K562 (cell line): ENCODE data around the gene SLC29A3. TPM values are rescaled to one million over a fixed set of nuclear protein-coding genes. Genes with fewer than 3 reads are reported as not detected.
A peak's percentile ranks its signal among the peaks of the same experiment; 100 is the strongest.

Experiments
- EGR1 ChIP-seq: fragments of 450-650 bp; conservative IDR thresholded peaks from 2 replicates; pipeline ENCODE4 v1.6.1; 2017; ENCODE audit warnings: mild to moderate bottlenecking
- EP400 ChIP-seq: fragments of 450-650 bp; IDR thresholded peaks from 2 replicates; pipeline ENCODE4 v1.6.1; 2017; ENCODE audit warnings: antibody characterized with exemption, mild to moderate bottlenecking, moderate library complexity
- ETV5 ChIP-seq: sonication (generic); formaldehyde crosslinking; IDR thresholded peaks from 2 replicates; pipeline ENCODE4 v1.4.0; 2020; ENCODE audit warnings: low read depth, mild to moderate bottlenecking, missing genetic modification reagents
- FOXA1 ChIP-seq: fragments of 450-650 bp; IDR thresholded peaks from 2 replicates; pipeline ENCODE4 v1.6.1; 2016; ENCODE audit warnings: mild to moderate bottlenecking, borderline replicate concordance
- HDAC1 ChIP-seq, 2 experiments: fragments of 450-650 bp; IDR thresholded peaks; 2 replicates each; pipeline ENCODE4 v1.6.1; 2016 to 2017; ENCODE audit warnings: inconsistent platforms in 1 of 2, mild to moderate bottlenecking in 1 of 2, moderate library complexity in 1 of 2
- KLF13 ChIP-seq: fragments of 450-650 bp; IDR thresholded peaks from 2 replicates; pipeline ENCODE4 v1.6.1; 2016; ENCODE audit warnings: missing genetic modification characterization, low read depth, mild to moderate bottlenecking, missing compliant biosample characterization, moderate library complexity, borderline replicate concordance
- MAZ ChIP-seq, 2 experiments: fragments of 450-650 bp in 1 of 2; sonication (generic) in 1 of 2; formaldehyde crosslinking; IDR thresholded peaks in 1 of 2; conservative IDR thresholded peaks in 1 of 2; 2 replicates each; pipeline versions ENCODE4 v1.4.0 to v1.5.0; 2020; ENCODE audit warnings: mild to moderate bottlenecking in 1 of 2, missing genetic modification reagents in 1 of 2
- MBD2 ChIP-seq: sonication (generic); IDR thresholded peaks from 2 replicates; pipeline ENCODE4 v1.6.1; 2016; ENCODE audit warnings: low read depth, borderline replicate concordance
- MCM7 ChIP-seq, 2 experiments: fragments of 450-650 bp; IDR thresholded peaks; 2 replicates each; pipeline ENCODE4 v1.6.1; 2016 to 2018
- MEF2D ChIP-seq: conservative IDR thresholded peaks from 2 replicates; pipeline ENCODE4 v1.6.1; 2016; ENCODE audit warnings: low read depth, missing genetic modification characterization, missing compliant biosample characterization
- MIER1 ChIP-seq: fragments of 450-650 bp; IDR thresholded peaks from 2 replicates; pipeline ENCODE4 v1.6.1; 2016; ENCODE audit warnings: antibody characterized with exemption, mild to moderate bottlenecking, low read depth
- MTF1 ChIP-seq: fragments of 250-450 bp; sonication (Bioruptor Pico); IDR thresholded peaks from 2 replicates; pipeline ENCODE4 v1.9.0; 2021; ENCODE audit warnings: moderate library complexity, mild to moderate bottlenecking, inconsistent platforms, borderline replicate concordance
- NFE2L1 ChIP-seq: fragments of 450-650 bp; IDR thresholded peaks from 2 replicates; pipeline ENCODE4 v1.6.1; 2016; ENCODE audit warnings: missing genetic modification characterization, low read depth, mild to moderate bottlenecking, missing compliant biosample characterization, moderate library complexity, borderline replicate concordance
- XRCC5 ChIP-seq: fragments of 200-400 bp; formaldehyde crosslinking; IDR thresholded peaks from 2 replicates; pipeline ENCODE4 v1.6.1; 2017; ENCODE audit warnings: low read depth, mild to moderate bottlenecking, low read length
- ZFP36 ChIP-seq: fragments of 150-350 bp; IDR thresholded peaks from 2 replicates; pipeline ENCODE4 v1.6.1; 2018; ENCODE audit warnings: low read length, low read depth; ENCODE audit not compliant: partially characterized antibody
- ZNF124 ChIP-seq: sonication (generic); formaldehyde crosslinking; IDR thresholded peaks from 2 replicates; pipeline ENCODE4 v1.8.1; 2022; ENCODE audit warnings: missing genetic modification reagents
- ZNF143 ChIP-seq: sonication (generic); formaldehyde crosslinking; IDR thresholded peaks from 2 replicates; pipeline ENCODE4 v1.9.0; 2022; ENCODE audit warnings: mild to moderate bottlenecking, missing genetic modification reagents
- ZNF197 ChIP-seq: fragments of 200-800 bp; sonication (Bioruptor generic); IDR thresholded peaks from 2 replicates; pipeline ENCODE4 v1.6.1; 2016; ENCODE audit warnings: low read depth, missing genetic modification characterization, missing compliant biosample characterization
- ZNF217 ChIP-seq: sonication (generic); formaldehyde crosslinking; IDR thresholded peaks from 2 replicates; pipeline ENCODE4 v1.8.0; 2022; ENCODE audit warnings: mild to moderate bottlenecking, missing genetic modification reagents
- ZNF444 ChIP-seq: fragments of 250-450 bp; sonication (Bioruptor Pico); IDR thresholded peaks from 2 replicates; pipeline ENCODE4 v1.4.0; 2020; ENCODE audit warnings: mild to moderate bottlenecking, moderate library complexity
- polyA plus RNA-seq, 8 experiments: library from polyadenylated mRNA; depleted of rRNA in 4 of 8; stranded (reverse) in 5 of 8; unstranded in 3 of 8; fragments of >200 nt; fragmentation: Nextera tagmentation in 2 of 8; fragmentation: Illumina TruSeq in 1 of 8; extraction: Ambion mirVana in 2 of 8; extraction: Trizol in 1 of 8; gene quantifications; 2 replicates each; pipeline versions ENCODE4 v1.2.1 to v1.2.3, GENCODE V29; 2011 to 2014; ENCODE audit warnings: inconsistent platforms in 1 of 8, missing spikeins in 1 of 8
- total RNA-seq, 7 experiments: library from RNA; depleted of rRNA in 6 of 7; stranded (reverse); fragments of >200 nt in 6 of 7; fragmentation: Illumina TruSeq in 2 of 7; extraction: Trizol in 2 of 7; gene quantifications; 2 replicates each; pipeline versions ENCODE4 v1.2.1 to v1.2.3, GENCODE V29; 2011 to 2021; ENCODE audit warnings: low replicate concordance in 1 of 7
- TF ChIP-seq, protein P1 (sequence below): sonication (generic); formaldehyde crosslinking; IDR thresholded peaks from 2 replicates; pipeline ENCODE4 v1.8.1; 2022; ENCODE audit warnings: missing genetic modification reagents
- TF ChIP-seq, protein P2 (sequence below): sonication (generic); formaldehyde crosslinking; IDR thresholded peaks from 2 replicates; pipeline ENCODE4 v1.5.0; 2020; ENCODE audit warnings: missing genetic modification reagents
- TF ChIP-seq, protein P3 (sequence below): sonication (generic); formaldehyde crosslinking; IDR thresholded peaks from 2 replicates; pipeline ENCODE4 v1.9.0; 2022; ENCODE audit warnings: mild to moderate bottlenecking, missing genetic modification reagents
- TF ChIP-seq, protein P4 (sequence below), 2 experiments: fragments of 450-650 bp; conservative IDR thresholded peaks; 2 replicates each; pipeline ENCODE4 v1.6.1; 2017; ENCODE audit warnings: mild to moderate bottlenecking in 2 of 2, moderate library complexity in 2 of 2

SLC29A3 gene
- total and polyA plus RNA-seq, 9 of the 15 experiments (the other 6 are each of a cell fraction or from before 2014, with no cell fraction given), result 2.1 to 10.7 (median 4.6) TPM

DNA sequence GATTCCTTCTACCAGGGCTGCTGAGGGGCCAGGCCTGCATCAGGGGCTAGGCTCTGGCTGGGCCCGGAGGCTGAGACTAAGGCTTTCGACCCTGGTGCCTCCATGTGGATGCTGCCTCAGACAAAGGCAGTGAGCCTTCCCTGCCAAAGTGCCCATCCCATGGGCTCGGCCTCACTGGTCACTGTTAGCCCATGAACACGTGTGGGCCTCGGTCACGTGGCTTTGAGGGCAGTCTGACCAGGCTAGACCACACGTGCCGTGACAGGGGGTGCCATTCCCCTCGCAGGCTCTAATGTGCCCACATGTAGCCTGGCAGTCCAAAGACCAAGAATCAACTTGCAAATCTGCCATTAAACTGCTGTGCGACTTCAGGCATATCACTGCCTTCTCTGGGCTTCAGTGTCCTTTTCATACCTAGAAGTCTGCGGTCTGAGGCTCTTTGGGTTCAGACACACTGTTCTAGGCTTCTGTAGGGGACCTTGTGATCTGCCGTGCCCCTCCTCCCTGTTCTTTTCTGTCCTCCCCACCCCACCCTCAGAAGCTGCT, 17.6 kb upstream of the SLC29A3 start (continued):
- TF ChIP-seq XRCC5, result no peak
- TF ChIP-seq ZNF444 (CRISPR knock-in tag), result no peak
- no peak for TF ChIP-seq EGR1
- TF ChIP-seq, protein P1, sequence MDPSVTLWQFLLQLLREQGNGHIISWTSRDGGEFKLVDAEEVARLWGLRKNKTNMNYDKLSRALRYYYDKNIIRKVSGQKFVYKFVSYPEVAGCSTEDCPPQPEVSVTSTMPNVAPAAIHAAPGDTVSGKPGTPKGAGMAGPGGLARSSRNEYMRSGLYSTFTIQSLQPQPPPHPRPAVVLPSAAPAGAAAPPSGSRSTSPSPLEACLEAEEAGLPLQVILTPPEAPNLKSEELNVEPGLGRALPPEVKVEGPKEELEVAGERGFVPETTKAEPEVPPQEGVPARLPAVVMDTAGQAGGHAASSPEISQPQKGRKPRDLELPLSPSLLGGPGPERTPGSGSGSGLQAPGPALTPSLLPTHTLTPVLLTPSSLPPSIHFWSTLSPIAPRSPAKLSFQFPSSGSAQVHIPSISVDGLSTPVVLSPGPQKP, result no peak
- TF ChIP-seq, protein P2, sequence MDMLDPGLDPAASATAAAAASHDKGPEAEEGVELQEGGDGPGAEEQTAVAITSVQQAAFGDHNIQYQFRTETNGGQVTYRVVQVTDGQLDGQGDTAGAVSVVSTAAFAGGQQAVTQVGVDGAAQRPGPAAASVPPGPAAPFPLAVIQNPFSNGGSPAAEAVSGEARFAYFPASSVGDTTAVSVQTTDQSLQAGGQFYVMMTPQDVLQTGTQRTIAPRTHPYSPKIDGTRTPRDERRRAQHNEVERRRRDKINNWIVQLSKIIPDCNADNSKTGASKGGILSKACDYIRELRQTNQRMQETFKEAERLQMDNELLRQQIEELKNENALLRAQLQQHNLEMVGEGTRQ (CRISPR knock-in tag), result peak; percentile 51; the same call in 1 of the 2 replicates
- TF ChIP-seq MAZ (CRISPR knock-in tag; conservative IDR thresholded peaks at IDR 0.05 in 1 of 2, IDR thresholded peaks at IDR 0.05 in 1 of 2), result no peak
- TF ChIP-seq ZFP36, result peak; percentile 60
- TF ChIP-seq KLF13 (tag), result no peak
- TF ChIP-seq, protein P3, sequence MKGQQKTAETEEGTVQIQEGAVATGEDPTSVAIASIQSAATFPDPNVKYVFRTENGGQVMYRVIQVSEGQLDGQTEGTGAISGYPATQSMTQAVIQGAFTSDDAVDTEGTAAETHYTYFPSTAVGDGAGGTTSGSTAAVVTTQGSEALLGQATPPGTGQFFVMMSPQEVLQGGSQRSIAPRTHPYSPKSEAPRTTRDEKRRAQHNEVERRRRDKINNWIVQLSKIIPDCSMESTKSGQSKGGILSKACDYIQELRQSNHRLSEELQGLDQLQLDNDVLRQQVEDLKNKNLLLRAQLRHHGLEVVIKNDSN (CRISPR knock-in tag), result peak; percentile 65
- no peak for TF ChIP-seq FOXA1
- no peak for TF ChIP-seq MEF2D (tag)
- TF ChIP-seq ZNF124 (CRISPR knock-in tag), result no peak
- TF ChIP-seq MCM7 (IDR thresholded peaks at IDR 0.05), result no peak
- TF ChIP-seq HDAC1 (IDR thresholded peaks at IDR 0.05), result no peak
- no peak for TF ChIP-seq NFE2L1 (tag)
- no peak for TF ChIP-seq MBD2
- TF ChIP-seq, protein P4, sequence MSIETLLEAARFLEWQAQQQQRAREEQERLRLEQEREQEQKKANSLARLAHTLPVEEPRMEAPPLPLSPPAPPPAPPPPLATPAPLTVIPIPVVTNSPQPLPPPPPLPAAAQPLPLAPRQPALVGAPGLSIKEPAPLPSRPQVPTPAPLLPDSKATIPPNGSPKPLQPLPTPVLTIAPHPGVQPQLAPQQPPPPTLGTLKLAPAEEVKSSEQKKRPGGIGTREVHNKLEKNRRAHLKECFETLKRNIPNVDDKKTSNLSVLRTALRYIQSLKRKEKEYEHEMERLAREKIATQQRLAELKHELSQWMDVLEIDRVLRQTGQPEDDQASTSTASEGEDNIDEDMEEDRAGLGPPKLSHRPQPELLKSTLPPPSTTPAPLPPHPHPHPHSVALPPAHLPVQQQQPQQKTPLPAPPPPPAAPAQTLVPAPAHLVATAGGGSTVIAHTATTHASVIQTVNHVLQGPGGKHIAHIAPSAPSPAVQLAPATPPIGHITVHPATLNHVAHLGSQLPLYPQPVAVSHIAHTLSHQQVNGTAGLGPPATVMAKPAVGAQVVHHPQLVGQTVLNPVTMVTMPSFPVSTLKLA (conservative IDR thresholded peaks at IDR 0.05), result no peak
- TF ChIP-seq MTF1 (CRISPR knock-in tag), result no peak
- no peak for TF ChIP-seq ZNF143 (CRISPR knock-in tag)
- no peak for TF ChIP-seq ZNF217
- no peak for TF ChIP-seq EP400
- TF ChIP-seq ZNF197, result no peak
- TF ChIP-seq ETV5 (CRISPR knock-in tag), result no peak
- no peak for TF ChIP-seq MIER1
